GM21529 (cell line): ENCODE data around the gene SDHC.
"Not testable (repeated sequence)": the region's sequence is repeated elsewhere in the genome, so short reads cannot be mapped to it uniquely, and the experiment has no call there.

Source experiments
- ATAC-seq: cut with Tn5 transposase; IDR thresholded peaks from one replicate; pipeline ENCODE4 v1.9.1; 2021; ENCODE audit not compliant: unreplicated experiment

SDHC gene

DNA sequence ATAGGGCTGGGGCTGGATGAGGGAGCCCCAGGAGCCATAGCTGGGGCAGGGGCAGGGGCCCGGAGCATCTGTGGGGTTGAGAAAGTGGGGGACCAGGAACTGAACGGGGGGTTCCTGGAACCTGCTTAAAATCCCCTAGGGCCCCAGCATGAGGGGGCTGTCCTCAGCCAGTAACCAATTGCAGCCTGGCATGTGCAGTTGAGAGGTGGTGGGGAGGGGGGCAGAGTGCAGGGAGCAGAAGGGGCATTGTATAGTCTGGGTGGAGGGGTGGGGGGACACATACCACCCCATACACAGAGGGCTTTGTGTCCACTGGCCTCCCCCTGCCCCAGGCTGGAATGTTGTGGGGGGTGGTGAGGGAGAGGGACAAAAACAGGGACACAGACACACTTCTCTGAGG is 4.3 kb upstream of the SDHC start, which contains the start of gene MPZ:
Gene MPZ (minus strand): TSS at position 101 of the 400 bp plus-strand sequence. CDS start 63 bp downstream, at position 38.
- no peak for ATAC-seq

DNA sequence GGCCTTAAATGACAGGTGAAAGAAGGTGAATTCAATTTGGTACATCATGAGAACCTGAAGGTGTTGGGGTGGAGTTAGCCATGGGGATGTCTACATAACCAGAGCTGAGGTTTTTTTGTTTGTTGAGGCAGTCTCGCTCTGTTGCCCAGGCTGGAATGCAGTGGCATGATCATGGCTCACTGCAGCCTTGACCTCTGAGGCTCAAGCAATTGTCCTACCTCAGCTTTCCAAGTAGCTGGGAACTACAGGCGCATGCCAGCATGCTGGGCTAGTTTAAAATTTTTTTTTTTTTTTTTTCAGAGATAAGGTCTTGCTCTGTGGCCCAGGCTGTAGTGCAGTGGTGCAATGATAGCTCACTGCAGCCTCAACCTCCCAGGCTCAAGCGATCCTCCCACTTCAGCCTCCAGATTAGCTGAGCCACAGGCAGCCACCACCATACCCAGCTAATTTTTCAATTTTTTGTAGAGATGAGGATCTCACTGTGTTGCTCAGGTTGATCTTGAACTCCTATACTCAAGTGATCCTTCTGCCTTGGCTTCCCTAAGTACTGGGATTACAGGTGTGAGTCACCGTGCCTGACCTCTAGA is 2.5 kb upstream of the SDHC start:
- no peak for ATAC-seq

DNA sequence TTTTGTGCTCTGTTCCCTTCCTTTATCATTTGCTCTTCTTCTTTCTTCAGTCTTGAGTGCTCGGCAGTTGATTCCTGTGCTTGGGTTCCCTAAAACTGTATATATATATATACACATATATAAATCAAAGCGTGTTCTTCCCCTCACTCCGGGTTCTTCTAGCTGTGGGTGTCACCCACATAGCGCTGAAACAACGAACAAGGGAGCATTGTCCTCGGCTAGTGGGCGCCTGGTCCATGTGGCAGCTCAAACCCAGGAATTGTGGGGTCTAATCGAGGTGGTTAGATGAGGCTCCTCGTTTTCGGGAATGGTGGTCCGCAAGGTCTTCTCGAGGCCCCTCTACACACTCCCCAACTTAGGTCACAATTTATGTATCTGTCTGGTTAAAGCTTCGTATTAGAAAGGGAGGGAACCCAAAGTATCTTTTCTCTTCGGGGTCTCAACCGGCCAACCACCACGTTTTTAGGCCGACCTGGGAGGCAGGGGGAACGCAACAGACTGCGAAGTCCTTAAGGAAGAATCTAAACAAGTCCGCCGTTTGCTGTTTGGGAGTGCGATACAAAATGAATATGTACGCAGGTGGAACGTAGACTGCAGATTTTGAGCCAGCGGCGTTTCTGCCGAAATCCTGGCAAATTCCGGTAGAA is 504 bp upstream of the SDHC start:
- peak; percentile 6 for ATAC-seq

GRCh38 chr1:161315841-161316674 is 1.9 kb downstream of the SDHC start:
- not testable (repeated sequence) for ATAC-seq

DNA sequence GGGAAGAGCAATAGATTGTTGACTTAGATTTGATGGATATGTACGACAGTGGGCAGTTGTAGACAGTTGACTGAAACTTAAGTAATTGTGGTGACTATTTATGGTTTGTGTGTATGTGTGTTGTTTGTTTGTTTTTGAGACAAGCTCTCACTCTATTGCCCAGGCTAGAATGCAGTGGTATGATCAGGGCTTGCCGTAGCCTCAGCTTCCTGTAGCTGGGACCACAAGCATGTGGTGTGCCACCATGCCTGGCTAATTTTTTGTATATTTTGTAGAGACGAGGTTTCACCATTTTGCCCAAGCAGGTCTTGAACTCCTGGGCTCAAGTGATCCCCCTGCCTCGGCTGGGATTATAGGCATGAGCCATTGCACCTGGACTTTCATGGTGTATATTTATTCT is 9.8 kb downstream of the SDHC start:
- no peak for ATAC-seq

DNA sequence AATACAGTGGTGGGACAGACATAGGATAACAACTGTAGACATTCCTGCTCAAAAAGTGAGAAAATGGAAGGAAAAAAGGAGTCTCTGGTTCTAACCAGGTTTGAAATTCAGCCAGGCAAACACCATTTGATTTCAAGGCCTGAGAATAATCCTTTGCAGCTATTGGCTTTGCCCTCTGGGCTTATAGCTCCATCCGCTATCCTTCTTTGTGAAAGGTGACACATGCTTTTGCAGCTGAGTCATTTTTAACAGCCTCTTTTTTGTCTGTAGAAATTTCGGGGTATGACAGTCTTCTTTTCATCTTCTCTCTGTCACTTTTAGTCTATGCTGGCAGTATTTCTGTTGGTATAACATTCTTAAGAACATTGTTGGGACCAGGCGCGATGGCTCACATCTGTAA is 16.2 kb downstream of the SDHC start:
- no peak for ATAC-seq

DNA sequence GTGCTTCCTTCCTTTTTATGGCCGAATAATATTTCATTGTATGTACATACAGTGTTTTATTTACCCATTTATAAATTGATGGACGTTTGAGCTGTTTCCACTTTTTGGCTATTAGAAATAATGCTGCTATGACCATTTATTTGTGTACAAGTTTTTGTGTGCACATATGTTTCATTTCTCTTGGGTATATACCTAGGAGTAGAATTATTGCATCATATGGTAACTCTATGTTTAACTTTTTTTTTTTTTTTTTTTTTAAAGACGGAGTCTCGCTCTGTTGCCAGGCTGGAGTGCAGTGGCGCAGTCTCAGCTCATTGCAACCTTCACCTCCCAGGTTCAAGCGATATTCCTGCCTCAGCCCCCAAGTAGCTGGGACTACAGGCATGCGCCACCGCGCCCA is 19.0 kb downstream of the SDHC start:
- ATAC-seq, result no peak

GRCh38 chr1:161335796-161336195 is 21.6 kb downstream of the SDHC start:
- no peak for ATAC-seq

DNA sequence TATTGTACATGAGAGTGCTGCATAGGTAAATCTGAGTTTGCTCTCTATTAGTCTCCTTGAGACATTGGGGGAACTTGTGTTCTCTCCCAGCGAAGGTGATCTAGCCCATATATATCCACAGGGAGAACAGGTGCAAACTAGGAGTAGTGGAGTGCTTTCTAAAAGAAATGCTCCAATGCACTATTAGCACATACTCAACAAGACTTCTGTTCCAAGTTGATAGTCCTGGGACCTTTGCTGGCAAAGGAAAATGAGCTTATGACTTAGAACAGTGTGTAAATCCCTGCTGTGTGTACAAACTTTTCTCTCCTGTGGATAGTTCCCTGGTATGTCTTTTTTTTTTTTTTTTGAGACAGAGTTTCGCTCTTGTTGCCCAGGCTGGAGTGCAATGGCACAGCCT is 28.0 kb downstream of the SDHC start:
- no peak for ATAC-seq

DNA sequence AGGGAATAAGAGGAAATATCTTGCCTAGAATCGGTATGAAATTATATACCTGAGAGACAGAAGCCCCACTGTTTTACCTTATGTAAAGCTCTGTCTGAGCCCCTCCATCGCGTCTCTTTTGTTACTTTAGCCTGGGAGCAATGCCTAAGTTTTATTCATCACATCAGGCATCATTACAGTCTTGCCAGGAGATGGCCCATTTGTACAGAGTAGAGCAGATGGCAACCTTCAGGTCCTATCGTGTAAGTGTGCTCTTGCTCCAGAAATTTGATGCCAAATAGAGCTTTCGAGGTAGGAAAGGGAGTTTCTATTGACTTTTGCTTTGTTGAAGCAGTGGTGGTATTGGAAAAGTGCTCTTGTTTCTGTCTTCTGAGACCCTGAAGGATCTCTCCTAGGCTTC is 28.6 kb downstream of the SDHC start:
- no peak for ATAC-seq

- ATAC-seq, result no peak
These were observed 36.5 kb downstream of the SDHC start for GRCh38 chr1:161350671-161351070.

GRCh38 chr1:161351482-161351881 is 37.3 kb downstream of the SDHC start:
- ATAC-seq, result no peak

- ATAC-seq, result no peak
These were observed 42.9 kb downstream of the SDHC start for GRCh38 chr1:161357073-161357472.

DNA sequence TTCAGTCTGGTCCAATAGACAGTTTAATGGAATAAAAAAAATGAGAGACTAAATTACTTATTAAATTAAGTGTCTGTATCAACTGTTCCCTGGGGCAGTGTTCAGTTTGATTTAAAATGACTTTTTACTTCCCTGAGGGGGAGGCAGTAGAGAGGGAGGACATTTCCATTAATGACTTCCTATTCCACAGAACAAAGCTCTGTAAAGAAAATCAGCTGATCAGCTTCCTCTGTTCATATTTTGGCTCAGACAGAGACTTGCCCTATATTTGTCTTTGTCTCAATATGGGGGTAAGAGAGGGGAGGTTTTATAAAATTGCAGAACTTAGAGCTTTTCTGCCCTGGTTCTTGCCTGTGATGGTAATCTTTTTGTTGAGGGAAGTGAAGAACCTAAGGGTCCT is 45.1 kb downstream of the SDHC start:
- ATAC-seq, result no peak

DNA sequence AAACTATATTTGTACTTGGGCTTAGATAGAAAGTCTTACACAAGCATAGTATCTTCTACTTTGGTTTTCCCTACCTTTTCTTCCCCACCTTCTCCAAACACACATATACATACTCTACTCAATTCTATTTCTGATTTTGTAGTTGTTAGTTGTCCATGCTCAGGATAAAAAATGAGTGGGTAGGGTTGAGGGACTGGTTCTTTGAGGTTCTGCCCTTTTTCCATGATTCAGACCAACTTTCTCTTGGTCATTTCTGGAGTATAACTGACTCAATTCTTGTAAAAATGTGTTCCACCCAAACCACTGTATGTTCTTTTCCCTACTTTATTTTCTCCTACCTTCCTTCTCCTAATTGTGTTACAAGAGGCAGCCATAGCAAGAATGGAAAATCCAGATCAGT is 50.2 kb downstream of the SDHC start:
- no peak for ATAC-seq

DNA sequence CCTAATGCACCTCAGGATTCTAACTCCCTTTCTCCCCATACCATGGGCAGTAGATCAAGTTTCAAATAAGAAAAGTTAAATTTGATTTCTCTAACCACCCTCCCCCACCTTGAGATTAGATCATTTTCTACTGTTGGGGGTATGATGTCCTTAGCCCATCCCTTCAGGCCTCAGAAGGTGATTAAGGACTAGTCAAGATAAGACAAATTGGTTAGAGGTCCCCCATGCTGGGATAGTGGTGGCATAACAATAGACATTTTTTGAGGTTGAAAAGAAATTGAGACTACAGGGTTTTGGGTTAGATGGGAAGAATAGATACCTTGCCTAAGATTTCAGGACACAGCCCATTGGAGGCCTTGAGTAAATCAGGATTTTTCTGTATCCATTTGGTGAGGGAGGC is 51.0 kb downstream of the SDHC start:
- ATAC-seq, result no peak

- ATAC-seq, result peak; percentile 99
These were observed 53.7 kb downstream of the SDHC start, which contains the start of gene CFAP126 for GRCh38 chr1:161367684-161368400. Gene CFAP126 (minus strand): TSS chr1:161367876. CDS start chr1:161367868, 8 bp downstream.

DNA sequence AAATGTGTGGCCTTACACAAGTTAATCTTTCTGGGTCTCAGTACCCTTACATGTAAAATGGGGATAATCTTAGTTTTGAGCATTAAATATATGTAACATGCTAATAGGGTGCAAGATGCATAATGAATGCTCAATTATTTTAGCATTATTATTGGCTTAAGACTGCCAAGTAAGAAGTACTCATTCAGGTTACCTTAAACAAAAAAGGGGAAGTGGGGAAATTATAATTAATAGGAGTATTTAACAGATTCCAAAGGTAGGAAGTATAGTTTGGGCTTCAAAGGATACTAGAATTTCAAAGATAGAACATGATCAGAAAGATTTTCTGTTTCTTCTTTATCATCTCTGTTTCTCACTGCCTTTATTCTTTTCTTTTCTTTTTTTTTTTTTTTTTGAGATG is 59.3 kb downstream of the SDHC start:
- no peak for ATAC-seq

DNA sequence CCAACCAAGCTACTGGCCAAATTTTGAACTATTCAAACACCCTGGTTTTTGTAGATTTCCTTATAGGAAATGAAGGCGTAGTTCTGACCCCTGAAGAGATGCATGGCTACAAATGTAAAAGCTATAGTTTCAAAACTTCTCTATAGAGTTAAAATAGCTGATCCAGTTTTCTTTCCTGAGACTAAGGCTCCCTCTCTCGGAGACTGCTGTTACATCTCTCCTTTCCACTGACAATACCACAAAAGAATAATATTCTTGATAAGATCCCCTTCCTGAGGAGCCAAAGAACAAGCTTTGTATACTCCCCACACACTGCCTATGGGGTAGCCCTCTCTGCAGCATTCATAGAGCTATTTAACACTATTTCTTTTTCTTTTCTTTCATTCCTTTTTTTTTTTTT is 60.2 kb downstream of the SDHC start:
- no peak for ATAC-seq

DNA sequence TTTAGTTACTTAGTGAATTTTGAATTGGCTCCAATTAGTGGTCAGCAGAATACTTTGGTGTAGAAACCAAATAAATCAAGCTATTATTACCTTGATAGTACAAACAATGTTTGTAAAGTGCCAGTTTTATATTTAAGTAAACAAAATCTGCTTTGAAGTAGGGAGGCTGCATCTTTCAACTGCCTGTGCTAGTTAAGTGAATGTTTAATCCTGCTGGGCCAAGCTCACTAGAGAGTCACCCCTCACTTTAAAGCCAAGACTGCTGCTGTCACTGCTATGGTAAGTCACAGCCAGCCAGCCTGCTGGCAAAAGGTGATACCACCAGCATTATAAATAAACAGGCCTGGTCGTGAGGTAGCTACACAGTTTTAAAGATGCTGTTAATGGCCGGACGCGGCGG is 63.8 kb downstream of the SDHC start:
- ATAC-seq, result no peak

- ATAC-seq, result no peak
These were observed 64.9 kb downstream of the SDHC start for GRCh38 chr1:161379071-161379470.
